Stomach (tissue), 4 donors: ENCODE measurements around the gene FHL2.

Experiments
- CTCF ChIP-seq, 7 experiments: fragments of 450-650 bp in 4 of 7; fragments of 200-600 bp in 3 of 7; sonication (generic) in 3 of 7; IDR thresholded peaks; one replicate each; pipeline ENCODE4 v1.5.1; 2016 to 2019; ENCODE audit warnings: antibody characterized with exemption in 7 of 7, control low read depth in 2 of 7, mild to moderate bottlenecking in 1 of 7
- EP300 ChIP-seq: sonication (generic); formaldehyde crosslinking; IDR thresholded peaks from one replicate; pipeline ENCODE4 v1.6.1; 2017; ENCODE audit warnings: antibody characterized with exemption
- POLR2A ChIP-seq, 4 donors: fragments of 450-650 bp; IDR thresholded peaks; one replicate each; pipeline ENCODE4 v1.6.1; 2016; ENCODE audit warnings: antibody characterized with exemption in 4 of 4, control low read depth in 2 of 4, mild to moderate bottlenecking in 1 of 4, moderate library complexity in 1 of 4

- TF ChIP-seq CTCF (IDR thresholded peaks at IDR 0.05) (no peak), EP300 (no peak), POLR2A (IDR thresholded peaks at IDR 0.05) (no peak)
Observed at GRCh38 chr2:105324101-105324500, 74.8 kb downstream of the FHL2 start.
